KMS-11 (cell line): Measurements from ENCODE around the gene SUMO4.

Experiments used
- H2AFZ ChIP-seq: fragments of 200-600 bp; sonication (generic); 2 replicates; pipeline ENCODE4 v1.6.1; 2016; ENCODE audit warnings: antibody characterized with exemption, mixed run types, low read depth
- H3K27ac ChIP-seq: fragments of 200-600 bp; sonication (generic); 2 replicates; pipeline ENCODE4 v1.6.1; 2016; ENCODE audit warnings: mild to moderate bottlenecking, mixed run types
- H3K27me3 ChIP-seq: fragments of 200-600 bp; sonication (generic); 2 replicates; pipeline ENCODE4 v1.6.1; 2017; ENCODE audit warnings: mild to moderate bottlenecking, low read depth, mixed run types, moderate library complexity; ENCODE audit not compliant: insufficient read depth
- H3K36me3 ChIP-seq: fragments of 200-600 bp; sonication (generic); 2 replicates; pipeline ENCODE4 v1.6.1; 2017; ENCODE audit warnings: mild to moderate bottlenecking, mixed run types; ENCODE audit not compliant: insufficient read depth
- H3K4me1 ChIP-seq: fragments of 200-600 bp; sonication (generic); 2 replicates; pipeline ENCODE4 v1.6.1; 2016; ENCODE audit warnings: mild to moderate bottlenecking, low read depth, mixed run types; ENCODE audit not compliant: poor library complexity, severe bottlenecking
- H3K4me2 ChIP-seq: fragments of 200-600 bp; sonication (generic); 2 replicates; pipeline ENCODE4 v1.7.0; 2016; ENCODE audit warnings: mild to moderate bottlenecking, mixed run types
- H3K4me3 ChIP-seq: fragments of 200-600 bp; sonication (generic); IDR thresholded peaks from 2 replicates; pipeline ENCODE4 v1.6.1; 2017; ENCODE audit warnings: low read depth, low read length, mixed read lengths; ENCODE audit not compliant: insufficient read depth
- H3K79me2 ChIP-seq: fragments of 200-600 bp; sonication (generic); 2 replicates; pipeline ENCODE4 v1.6.1; 2016; ENCODE audit warnings: low read depth, mixed run types; ENCODE audit not compliant: insufficient read depth
- H3K9ac ChIP-seq: fragments of 200-600 bp; sonication (generic); 2 replicates; pipeline ENCODE4 v1.6.1; 2016; ENCODE audit warnings: mild to moderate bottlenecking, mixed run types
- H4K20me1 ChIP-seq: fragments of 200-600 bp; sonication (generic); 2 replicates; pipeline ENCODE4 v1.6.1; 2016; ENCODE audit warnings: mild to moderate bottlenecking, mixed run types; ENCODE audit not compliant: insufficient read depth
- CTCF ChIP-seq: fragments of 200-600 bp; sonication (generic); conservative IDR thresholded peaks from 2 replicates; pipeline ENCODE4 v1.6.1; 2017; ENCODE audit warnings: low read depth, mild to moderate bottlenecking, antibody characterized with exemption, low read length, moderate library complexity, mixed read lengths

Gene SUMO4

DNA sequence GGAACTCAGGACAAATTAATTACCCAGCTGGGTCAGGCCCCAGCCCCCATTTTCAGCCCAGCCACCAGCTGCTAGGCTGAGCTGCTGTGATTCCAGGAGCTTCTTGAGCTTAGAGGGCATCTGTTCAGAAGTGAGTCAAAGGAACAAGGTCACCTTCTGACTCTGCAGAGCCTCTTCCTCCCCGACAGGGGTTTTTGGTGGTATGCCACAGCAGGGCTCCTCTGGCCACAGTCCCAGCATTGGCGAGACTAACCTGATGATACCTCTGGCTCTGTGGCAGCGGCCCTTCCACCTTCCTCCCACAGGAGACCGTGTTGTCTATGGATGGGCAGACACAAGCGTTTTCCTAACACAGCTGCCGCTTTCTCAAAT lies 45.0 kb downstream of the SUMO4 start:
- no peaks in the 10 kb centered on the region for H3K79me2 ChIP-seq
- H3K9ac ChIP-seq = no peak overlapping the region
- H2AFZ ChIP-seq = no peak overlapping the region
- H3K27me3 ChIP-seq = no peaks in the 10 kb centered on the region
- H3K4me1 ChIP-seq = no peaks in the 10 kb centered on the region
- H3K4me3 ChIP-seq = no peak overlapping the region
- no peak overlapping the region for H3K4me2 ChIP-seq
- no peaks in the 10 kb centered on the region for H3K36me3 ChIP-seq
- no peak overlapping the region for H3K27ac ChIP-seq
- no peak for TF ChIP-seq CTCF
- H4K20me1 ChIP-seq = no peaks in the 10 kb centered on the region

- H3K79me2 ChIP-seq = no peaks in the 10 kb centered on the region
- no peak overlapping the region for H3K4me3 ChIP-seq
- no peaks in the 10 kb centered on the region for H3K4me1 ChIP-seq
- H3K27me3 ChIP-seq = no peaks in the 10 kb centered on the region
- H3K27ac ChIP-seq = no peak overlapping the region
- no peak overlapping the region for H3K9ac ChIP-seq
- H4K20me1 ChIP-seq = no peaks in the 10 kb centered on the region
- no peak overlapping the region for H3K4me2 ChIP-seq
- no peak for TF ChIP-seq CTCF
- no peaks in the 10 kb centered on the region for H3K36me3 ChIP-seq
- H2AFZ ChIP-seq = no peak overlapping the region
Observed at GRCh38 chr6:149445573-149445972, 45.5 kb downstream of the SUMO4 start.

DNA sequence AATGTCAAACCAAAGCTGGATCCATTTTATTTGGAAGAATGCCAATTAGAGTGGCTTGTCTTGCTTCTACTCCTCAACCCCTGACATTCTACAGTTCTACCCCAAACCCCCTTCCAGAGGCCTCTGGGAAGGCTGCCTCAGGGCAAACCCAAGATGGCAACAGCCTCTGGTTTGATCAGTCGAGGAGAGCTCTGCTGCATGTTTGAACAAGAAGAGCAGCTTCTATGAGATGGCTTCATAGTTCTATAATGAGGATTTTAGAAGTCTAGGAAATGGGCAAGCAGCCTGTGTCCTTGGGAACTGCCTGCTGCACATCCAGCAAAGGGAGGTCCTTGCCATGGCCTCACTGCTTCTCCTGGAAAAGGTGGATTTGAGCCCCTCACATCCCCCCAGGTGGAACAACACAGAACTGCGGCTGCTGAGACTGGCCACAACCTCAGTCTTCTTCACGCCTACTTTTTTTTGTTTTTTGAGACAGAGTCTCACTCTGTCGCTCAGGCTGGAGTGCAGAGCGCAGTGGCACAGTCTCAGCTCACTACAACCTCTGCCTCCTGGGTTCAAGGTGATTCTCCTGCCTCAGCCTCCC lies 46.8 kb downstream of the SUMO4 start:
- Histone ChIP-seq H3K36me3 (no peaks in the 10 kb centered on the region), H3K4me3 (no peak overlapping the region), H3K27ac (no peak overlapping the region), H3K9ac (no peak overlapping the region), H3K79me2 (no peaks in the 10 kb centered on the region), H3K27me3 (no peaks in the 10 kb centered on the region), H4K20me1 (no peaks in the 10 kb centered on the region), H2AFZ (no peak overlapping the region), H3K4me1 (no peaks in the 10 kb centered on the region), H3K4me2 (no peak overlapping the region)
- TF ChIP-seq CTCF = no peak

DNA sequence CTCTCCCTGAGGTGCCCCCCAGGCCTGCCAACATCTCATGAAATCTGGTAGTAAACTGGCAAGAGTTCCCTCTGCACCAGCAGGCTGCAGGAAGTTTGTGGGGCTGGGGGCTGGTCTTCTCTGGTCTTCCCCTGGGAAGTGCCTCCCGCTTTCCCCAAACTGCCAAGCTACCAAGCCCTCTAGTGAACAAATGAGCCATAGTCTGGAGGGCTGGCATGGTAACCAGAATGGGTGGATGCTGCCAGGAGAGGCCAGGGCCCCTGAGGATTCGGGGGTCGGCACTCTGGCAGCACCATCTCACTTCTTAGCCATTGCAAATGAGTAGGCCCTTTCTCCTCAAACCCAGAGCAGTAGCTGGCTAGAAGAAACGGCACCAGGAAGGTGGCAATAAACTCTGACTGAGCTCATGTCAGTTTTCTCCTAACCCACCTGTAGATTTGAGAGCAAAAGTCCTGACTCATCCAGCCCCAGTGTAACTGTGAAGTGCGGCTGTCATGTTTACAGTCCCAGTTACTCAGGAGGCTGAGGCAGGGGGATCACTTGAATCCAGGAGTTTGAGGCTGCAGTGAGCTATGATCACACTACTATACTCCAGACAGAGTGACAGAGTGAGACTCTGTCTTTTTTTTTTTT lies 48.9 kb downstream of the SUMO4 start:
- H3K36me3 ChIP-seq = no peaks in the 10 kb centered on the region
- H3K4me2 ChIP-seq = no peak overlapping the region
- no peak overlapping the region for H3K9ac ChIP-seq
- H3K27me3 ChIP-seq = no peaks in the 10 kb centered on the region
- no peak overlapping the region for H3K4me3 ChIP-seq
- H3K27ac ChIP-seq = no peak overlapping the region
- no peak for TF ChIP-seq CTCF
- no peaks in the 10 kb centered on the region for H3K4me1 ChIP-seq
- H4K20me1 ChIP-seq = no peaks in the 10 kb centered on the region
- no peak overlapping the region for H2AFZ ChIP-seq
- no peaks in the 10 kb centered on the region for H3K79me2 ChIP-seq
